ENCODE results near the gene ZNF12. TPM values are rescaled to one million over a fixed set of nuclear protein-coding genes. Genes with fewer than 3 reads are reported as not detected.

The ZNF12 gene
- total RNA-seq, 1 experiment from 2014 or later = 34.4 TPM

DNA sequence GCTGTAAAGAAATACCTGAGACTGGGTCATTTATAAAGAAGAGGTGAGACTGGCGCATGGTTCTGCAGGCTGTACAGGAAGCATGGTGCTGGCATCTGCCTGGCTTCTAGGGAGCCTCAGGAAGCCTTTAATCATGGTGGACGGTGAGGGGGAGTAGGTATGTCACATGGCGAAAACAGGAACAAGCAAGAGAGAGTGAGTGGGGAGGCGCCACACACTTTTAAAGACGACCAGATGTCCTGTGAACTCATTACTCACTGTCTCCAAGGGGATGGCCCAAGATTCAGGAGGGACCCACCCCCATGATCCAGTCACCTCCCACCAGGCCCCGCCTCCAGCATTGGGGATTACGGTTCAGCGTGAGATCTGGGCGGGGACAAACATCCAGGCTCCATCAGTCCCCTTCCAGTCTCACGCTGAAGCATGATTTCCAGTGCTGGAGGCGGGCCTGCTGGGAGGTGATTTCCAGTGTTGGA lies 66.5 kb downstream of the ZNF12 start:
- H3K4me1 ChIP-seq (ENCODE audit: low read length) = peaks cover 16% of the 10 kb centered on the region
- no peak overlapping the region for H3K9ac ChIP-seq (ENCODE audit: low read length)
- 0 out of 2 replicates have a peak, but pooled peaks cover 8% of the 10 kb centered on the region for H3K36me3 ChIP-seq (ENCODE audit: insufficient read depth, low read length)
- no peaks in the 10 kb centered on the region for H3K9me2 ChIP-seq (replicated peaks; ENCODE audit: insufficient read depth, low read length)
- peaks cover 10% of the 10 kb centered on the region; the same call in 1 of the 2 replicates for H4K20me1 ChIP-seq (ENCODE audit: insufficient read depth, low read depth, low read length)
- no peak overlapping the region for H2AFZ ChIP-seq (ENCODE audit: low read length)
- DNase-seq = peak; percentile 53
- no peak overlapping the region for H3K27ac ChIP-seq (ENCODE audit: low read length)
- no peak overlapping the region for H3K4me3 ChIP-seq (ENCODE audit: low read length)
- peaks cover 45% of the 10 kb centered on the region for H3K79me2 ChIP-seq (ENCODE audit: low read length)
- H3K27me3 ChIP-seq (ENCODE audit: low read length) = no peaks in the 10 kb centered on the region
- no peaks in the 10 kb centered on the region for H3K9me3 ChIP-seq (ENCODE audit: low read length)
- H3K4me2 ChIP-seq (ENCODE audit: low read depth, low read length, poor library complexity, severe bottlenecking) = no peak overlapping the region

DNA sequence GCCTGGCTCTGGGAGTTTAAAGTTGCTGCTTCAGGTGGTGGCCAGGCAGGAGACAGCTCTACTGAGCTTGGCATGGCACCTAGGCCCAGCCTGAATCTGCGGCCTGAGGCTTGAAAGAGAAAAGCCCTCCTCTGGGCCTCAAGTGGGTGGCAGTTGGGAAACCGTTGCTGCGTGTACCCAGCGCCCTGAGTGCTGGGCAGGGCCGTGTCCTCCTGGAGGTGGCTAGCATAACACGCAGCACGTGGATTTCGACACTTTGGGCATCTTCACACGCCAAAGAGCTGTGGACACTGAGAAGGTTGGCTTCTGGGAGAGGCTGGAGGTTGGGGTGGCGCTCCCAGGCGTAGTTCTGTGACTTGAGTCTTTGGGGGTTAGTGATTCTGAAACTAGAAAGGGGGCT lies 67.1 kb downstream of the ZNF12 start:
- Histone ChIP-seq H4K20me1 (ENCODE audit: insufficient read depth, low read depth, low read length) (peaks cover 10% of the 10 kb centered on the region; the same call in 1 of the 2 replicates), H3K27ac (ENCODE audit: low read length) (no peak overlapping the region), H3K79me2 (ENCODE audit: low read length) (peaks cover 42% of the 10 kb centered on the region), H3K36me3 (ENCODE audit: insufficient read depth, low read length) (0 out of 2 replicates have a peak, but pooled peaks cover 8% of the 10 kb centered on the region), H3K9ac (ENCODE audit: low read length) (no peak overlapping the region), H3K27me3 (ENCODE audit: low read length) (no peaks in the 10 kb centered on the region), H3K4me3 (ENCODE audit: low read length) (no peak overlapping the region), H3K4me2 (ENCODE audit: low read depth, low read length, poor library complexity, severe bottlenecking) (no peak overlapping the region), H3K9me2 (replicated peaks; ENCODE audit: insufficient read depth, low read length) (no peaks in the 10 kb centered on the region), H2AFZ (ENCODE audit: low read length) (no peak overlapping the region), H3K4me1 (ENCODE audit: low read length) (peaks cover 16% of the 10 kb centered on the region), H3K9me3 (ENCODE audit: low read length) (no peaks in the 10 kb centered on the region)
- DNase-seq = no peak

DNA sequence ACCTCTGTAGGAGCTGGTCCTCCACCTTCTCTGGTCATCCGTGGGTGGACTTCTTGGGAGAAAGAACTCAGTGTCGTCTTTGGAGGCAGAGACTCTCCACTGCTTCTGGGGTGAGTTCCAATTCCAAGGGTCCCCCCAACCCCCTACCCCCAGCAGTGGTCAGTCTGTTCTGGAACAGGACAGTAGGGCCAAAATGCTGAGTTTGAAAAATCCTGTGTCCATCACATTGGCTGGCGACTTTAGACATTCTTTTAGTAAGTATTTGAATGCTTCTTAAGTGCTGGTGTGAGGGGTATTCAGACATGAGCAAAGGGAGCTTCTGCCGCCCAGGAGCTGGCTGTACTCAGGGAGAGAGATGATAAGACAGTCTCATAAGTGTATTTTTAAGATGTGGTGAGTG lies 67.7 kb downstream of the ZNF12 start:
- H3K4me1 ChIP-seq (ENCODE audit: low read length) = peaks cover 16% of the 10 kb centered on the region
- no peaks in the 10 kb centered on the region for H3K9me3 ChIP-seq (ENCODE audit: low read length)
- H3K27me3 ChIP-seq (ENCODE audit: low read length) = no peaks in the 10 kb centered on the region
- no peak overlapping the region for H3K27ac ChIP-seq (ENCODE audit: low read length)
- DNase-seq = no peak
- H4K20me1 ChIP-seq (ENCODE audit: insufficient read depth, low read depth, low read length) = peaks cover 10% of the 10 kb centered on the region; the same call in 1 of the 2 replicates
- H3K4me2 ChIP-seq (ENCODE audit: low read depth, low read length, poor library complexity, severe bottlenecking) = no peak overlapping the region
- peaks cover 42% of the 10 kb centered on the region for H3K79me2 ChIP-seq (ENCODE audit: low read length)
- H3K4me3 ChIP-seq (ENCODE audit: low read length) = no peak overlapping the region
- no peak overlapping the region for H2AFZ ChIP-seq (ENCODE audit: low read length)
- H3K9me2 ChIP-seq (replicated peaks; ENCODE audit: insufficient read depth, low read length) = no peaks in the 10 kb centered on the region
- H3K36me3 ChIP-seq (ENCODE audit: insufficient read depth, low read length) = 0 out of 2 replicates have a peak, but pooled peaks cover 6% of the 10 kb centered on the region
- H3K9ac ChIP-seq (ENCODE audit: low read length) = no peak overlapping the region

Other genes starting within 250 kb of the ZNF12 start
- 27.3 and 82.4 TPM in 2 replicates for gene KDELR2, start 222.8 kb downstream of the ZNF12 start, total RNA-seq (2014; rRNA removed; shearing (Covaris generic); ENCODE audit: low replicate concordance)
- gene GRID2IP, start 155.5 kb downstream of the ZNF12 start, total RNA-seq (2014; rRNA removed; shearing (Covaris generic); ENCODE audit: low replicate concordance) = not detected in 2 replicates
- gene ZDHHC4, start 129.5 kb downstream of the ZNF12 start, total RNA-seq (2014; rRNA removed; shearing (Covaris generic); ENCODE audit: low replicate concordance) = 48.4 and 66.1 TPM in 2 replicates
- gene INTS15, start 116.9 kb downstream of the ZNF12 start, total RNA-seq (2014; rRNA removed; shearing (Covaris generic); ENCODE audit: low replicate concordance) = 14.0 and 35.2 TPM in 2 replicates
- 0.04 TPM in 1 of 2 replicates, not detected in the other for gene ZNF853, start 91.3 kb downstream of the ZNF12 start, total RNA-seq (2014; rRNA removed; shearing (Covaris generic); ENCODE audit: low replicate concordance)
- 9.1 and 20.3 TPM in 2 replicates for gene ZNF316, start 69.6 kb downstream of the ZNF12 start, total RNA-seq (2014; rRNA removed; shearing (Covaris generic); ENCODE audit: low replicate concordance)
- gene RSPH10B2, start 47.2 kb upstream of the ZNF12 start, total RNA-seq (2014; rRNA removed; shearing (Covaris generic); ENCODE audit: low replicate concordance) = 5.2 TPM in 1 of 2 replicates, not detected in the other
- gene CCZ1B, start 119.3 kb upstream of the ZNF12 start, total RNA-seq (2014; rRNA removed; shearing (Covaris generic); ENCODE audit: low replicate concordance) = 76.5 and 87.2 TPM in 2 replicates